Measurements from ENCODE around the gene RPL32. TPM values are rescaled to one million over a fixed set of nuclear protein-coding genes. Genes with fewer than 3 reads are reported as not detected.
"Not testable (repeated sequence)": the region's sequence is repeated elsewhere in the genome, so short reads cannot be mapped to it uniquely, and the experiment has no call there.

The RPL32 gene
- polyA plus RNA-seq, 4 donors: 1,296 to 2,718 (median 2,420) TPM

GRCh38 chr3:12884790-12885582 is 43.6 kb upstream of the RPL32 start:
- Histone ChIP-seq H3K27ac (ENCODE audit: low read depth in 1 of 3, low read length in 2 of 3) (no peak overlapping the region), H3K4me1 (ENCODE audit: control insufficient read depth in 3 of 3, insufficient read depth in 2 of 3, low read depth in 1 of 3, low read length in 2 of 3) (peaks cover 0 to 3% (median 0%) of the 10 kb centered on the region in 3 donors), H3K4me3 (ENCODE audit: low read depth in 1 of 3, low read length in 3 of 3) (no peak overlapping the region), H3K27me3 (ENCODE audit: control insufficient read depth in 3 of 3, insufficient read depth in 3 of 3, low read length in 3 of 3) (peaks cover 0 to 4% (median 0%) of the 10 kb centered on the region in 3 donors), H3K36me3 (ENCODE audit: control insufficient read depth in 3 of 3, insufficient read depth in 2 of 3, low read depth in 1 of 3, low read length in 3 of 3) (no peaks in the 10 kb centered on the region), H3K9me3 (ENCODE audit: control insufficient read depth in 2 of 2, insufficient read depth in 1 of 2, low read depth in 1 of 2, low read length in 1 of 2) (no peaks in the 10 kb centered on the region)
- DNase-seq (no peak), FAIRE-seq (no peak)
- 84 to 91% (median 88%) methylated on average over 20 of the region's 20 CpGs for WGBS, 3 donors

- H3K36me3 ChIP-seq (ENCODE audit: control insufficient read depth in 3 of 3, insufficient read depth in 2 of 3, low read depth in 1 of 3, low read length in 3 of 3): no peaks in the 10 kb centered on the region
- peaks cover 0 to 3% (median 0%) of the 10 kb centered on the region in 3 donors for H3K4me1 ChIP-seq (ENCODE audit: control insufficient read depth in 3 of 3, insufficient read depth in 2 of 3, low read depth in 1 of 3, low read length in 2 of 3)
- FAIRE-seq (no peak), DNase-seq (no peak)
- H3K27me3 ChIP-seq (ENCODE audit: control insufficient read depth in 3 of 3, insufficient read depth in 3 of 3, low read length in 3 of 3): peaks cover 0 to 4% (median 0%) of the 10 kb centered on the region in 3 donors
- no peak overlapping the region for H3K4me3 ChIP-seq (ENCODE audit: low read depth in 1 of 3, low read length in 3 of 3)
- H3K27ac ChIP-seq (ENCODE audit: low read depth in 1 of 3, low read length in 2 of 3): no peak overlapping the region
- H3K9me3 ChIP-seq (ENCODE audit: control insufficient read depth in 2 of 2, insufficient read depth in 1 of 2, low read depth in 1 of 2, low read length in 1 of 2): no peaks in the 10 kb centered on the region
- WGBS, 3 donors: 81 to 90% (median 83%) methylated on average over 15 of the region's 15 CpGs
Observed at GRCh38 chr3:12884186-12884680, 42.9 kb upstream of the RPL32 start.

GRCh38 chr3:12882336-12883310 is 41.3 kb upstream of the RPL32 start:
- no peak for FAIRE-seq
- Histone ChIP-seq H3K36me3 (ENCODE audit: control insufficient read depth in 3 of 3, insufficient read depth in 2 of 3, low read depth in 1 of 3, low read length in 3 of 3) (no peaks in the 10 kb centered on the region), H3K9me3 (ENCODE audit: control insufficient read depth in 2 of 2, insufficient read depth in 1 of 2, low read depth in 1 of 2, low read length in 1 of 2) (no peaks in the 10 kb centered on the region), H3K27me3 (ENCODE audit: control insufficient read depth in 3 of 3, insufficient read depth in 3 of 3, low read length in 3 of 3) (peaks cover 0 to 4% (median 0%) of the 10 kb centered on the region in 3 donors), H3K27ac (ENCODE audit: low read depth in 1 of 3, low read length in 2 of 3) (no peak overlapping the region), H3K4me1 (ENCODE audit: control insufficient read depth in 3 of 3, insufficient read depth in 2 of 3, low read depth in 1 of 3, low read length in 2 of 3) (peaks cover 0 to 3% (median 0%) of the 10 kb centered on the region in 3 donors), H3K4me3 (ENCODE audit: low read depth in 1 of 3, low read length in 3 of 3) (no peak overlapping the region)
- 91 to 96% (median 95%) methylated on average over 44 to 62 of the region's 62 CpGs for WGBS, 3 donors
- no peak for DNase-seq

- not testable (repeated sequence) for H3K27me3 ChIP-seq (ENCODE audit: control insufficient read depth in 3 of 3, insufficient read depth in 3 of 3, low read length in 3 of 3); H3K4me3 ChIP-seq (ENCODE audit: low read depth in 1 of 3, low read length in 3 of 3); H3K9me3 ChIP-seq (ENCODE audit: control insufficient read depth in 2 of 2, insufficient read depth in 1 of 2, low read depth in 1 of 2, low read length in 1 of 2); H3K27ac ChIP-seq (ENCODE audit: low read depth in 1 of 3, low read length in 2 of 3); FAIRE-seq; H3K4me1 ChIP-seq (ENCODE audit: control insufficient read depth in 3 of 3, insufficient read depth in 2 of 3, low read depth in 1 of 3, low read length in 2 of 3); DNase-seq; H3K36me3 ChIP-seq (ENCODE audit: control insufficient read depth in 3 of 3, insufficient read depth in 2 of 3, low read depth in 1 of 3, low read length in 3 of 3)
- WGBS, 3 donors: 91 to 94% (median 93%) methylated on average over 12 of the region's 12 CpGs
Observed at GRCh38 chr3:12881858-12882257, 40.5 kb upstream of the RPL32 start.

- FAIRE-seq: no peak
- H3K4me3 ChIP-seq (ENCODE audit: low read depth in 1 of 3, low read length in 3 of 3): no peak overlapping the region
- 69 to 83% (median 72%) methylated on average over 5 of the region's 5 CpGs for WGBS, 3 donors
Observed at GRCh38 chr3:12879191-12879815, 37.9 kb upstream of the RPL32 start.

GRCh38 chr3:12878758-12879157 is 37.4 kb upstream of the RPL32 start:
- H3K36me3 ChIP-seq (ENCODE audit: control insufficient read depth in 3 of 3, insufficient read depth in 2 of 3, low read depth in 1 of 3, low read length in 3 of 3); H3K4me3 ChIP-seq (ENCODE audit: low read depth in 1 of 3, low read length in 3 of 3); H3K27me3 ChIP-seq (ENCODE audit: control insufficient read depth in 3 of 3, insufficient read depth in 3 of 3, low read length in 3 of 3); H3K27ac ChIP-seq (ENCODE audit: low read depth in 1 of 3, low read length in 2 of 3); H3K4me1 ChIP-seq (ENCODE audit: control insufficient read depth in 3 of 3, insufficient read depth in 2 of 3, low read depth in 1 of 3, low read length in 2 of 3); H3K9me3 ChIP-seq (ENCODE audit: control insufficient read depth in 2 of 2, insufficient read depth in 1 of 2, low read depth in 1 of 2, low read length in 1 of 2); FAIRE-seq; DNase-seq: not testable (repeated sequence)
- WGBS, 3 donors: 60 to 69% (median 62%) methylated on average over 2 of the region's 2 CpGs

More at GRCh38 chr3:12879191-12879815, 37.9 kb upstream of the RPL32 start:
- no peaks in the 10 kb centered on the region for H3K36me3 ChIP-seq (ENCODE audit: control insufficient read depth in 3 of 3, insufficient read depth in 2 of 3, low read depth in 1 of 3, low read length in 3 of 3)
- H3K27me3 ChIP-seq (ENCODE audit: control insufficient read depth in 3 of 3, insufficient read depth in 3 of 3, low read length in 3 of 3): no peaks in the 10 kb centered on the region
- H3K9me3 ChIP-seq (ENCODE audit: control insufficient read depth in 2 of 2, insufficient read depth in 1 of 2, low read depth in 1 of 2, low read length in 1 of 2): no peaks in the 10 kb centered on the region
- no peak for DNase-seq
- no peaks in the 10 kb centered on the region for H3K4me1 ChIP-seq (ENCODE audit: control insufficient read depth in 3 of 3, insufficient read depth in 2 of 3, low read depth in 1 of 3, low read length in 2 of 3)
- no peak overlapping the region for H3K27ac ChIP-seq (ENCODE audit: low read depth in 1 of 3, low read length in 2 of 3)

- Histone ChIP-seq H3K4me3 (ENCODE audit: low read depth in 1 of 3, low read length in 3 of 3) (no peak overlapping the region), H3K9me3 (ENCODE audit: control insufficient read depth in 2 of 2, insufficient read depth in 1 of 2, low read depth in 1 of 2, low read length in 1 of 2) (no peaks in the 10 kb centered on the region), H3K27me3 (ENCODE audit: control insufficient read depth in 3 of 3, insufficient read depth in 3 of 3, low read length in 3 of 3) (no peaks in the 10 kb centered on the region), H3K27ac (ENCODE audit: low read depth in 1 of 3, low read length in 2 of 3) (no peak overlapping the region), H3K36me3 (ENCODE audit: control insufficient read depth in 3 of 3, insufficient read depth in 2 of 3, low read depth in 1 of 3, low read length in 3 of 3) (no peaks in the 10 kb centered on the region), H3K4me1 (ENCODE audit: control insufficient read depth in 3 of 3, insufficient read depth in 2 of 3, low read depth in 1 of 3, low read length in 2 of 3) (no peaks in the 10 kb centered on the region)
- no peak for DNase-seq
- FAIRE-seq: no peak
- 81 to 88% (median 85%) methylated on average over 2 of the region's 2 CpGs for WGBS, 3 donors
Observed at GRCh38 chr3:12878141-12878574, 36.8 kb upstream of the RPL32 start.

- Histone ChIP-seq H3K4me1 (ENCODE audit: control insufficient read depth in 3 of 3, insufficient read depth in 2 of 3, low read depth in 1 of 3, low read length in 2 of 3) (no peaks in the 10 kb centered on the region), H3K9me3 (ENCODE audit: control insufficient read depth in 2 of 2, insufficient read depth in 1 of 2, low read depth in 1 of 2, low read length in 1 of 2) (no peaks in the 10 kb centered on the region), H3K36me3 (ENCODE audit: control insufficient read depth in 3 of 3, insufficient read depth in 2 of 3, low read depth in 1 of 3, low read length in 3 of 3) (no peaks in the 10 kb centered on the region), H3K4me3 (ENCODE audit: low read depth in 1 of 3, low read length in 3 of 3) (no peak overlapping the region), H3K27ac (ENCODE audit: low read depth in 1 of 3, low read length in 2 of 3) (no peak overlapping the region), H3K27me3 (ENCODE audit: control insufficient read depth in 3 of 3, insufficient read depth in 3 of 3, low read length in 3 of 3) (no peaks in the 10 kb centered on the region)
- FAIRE-seq (no peak), DNase-seq (no peak)
- 85 to 92% (median 89%) methylated on average over 7 of the region's 7 CpGs for WGBS, 3 donors
Observed at GRCh38 chr3:12877040-12877439, 35.7 kb upstream of the RPL32 start.

Measured in small intestine (tissue), 7 donors.